ENCODE results near the gene FUT6. TPM values are rescaled to one million over a fixed set of nuclear protein-coding genes. Genes with fewer than 3 reads are reported as not detected.

The FUT6 gene
- total RNA-seq, 1 donor from 2014 or later = not detected

DNA sequence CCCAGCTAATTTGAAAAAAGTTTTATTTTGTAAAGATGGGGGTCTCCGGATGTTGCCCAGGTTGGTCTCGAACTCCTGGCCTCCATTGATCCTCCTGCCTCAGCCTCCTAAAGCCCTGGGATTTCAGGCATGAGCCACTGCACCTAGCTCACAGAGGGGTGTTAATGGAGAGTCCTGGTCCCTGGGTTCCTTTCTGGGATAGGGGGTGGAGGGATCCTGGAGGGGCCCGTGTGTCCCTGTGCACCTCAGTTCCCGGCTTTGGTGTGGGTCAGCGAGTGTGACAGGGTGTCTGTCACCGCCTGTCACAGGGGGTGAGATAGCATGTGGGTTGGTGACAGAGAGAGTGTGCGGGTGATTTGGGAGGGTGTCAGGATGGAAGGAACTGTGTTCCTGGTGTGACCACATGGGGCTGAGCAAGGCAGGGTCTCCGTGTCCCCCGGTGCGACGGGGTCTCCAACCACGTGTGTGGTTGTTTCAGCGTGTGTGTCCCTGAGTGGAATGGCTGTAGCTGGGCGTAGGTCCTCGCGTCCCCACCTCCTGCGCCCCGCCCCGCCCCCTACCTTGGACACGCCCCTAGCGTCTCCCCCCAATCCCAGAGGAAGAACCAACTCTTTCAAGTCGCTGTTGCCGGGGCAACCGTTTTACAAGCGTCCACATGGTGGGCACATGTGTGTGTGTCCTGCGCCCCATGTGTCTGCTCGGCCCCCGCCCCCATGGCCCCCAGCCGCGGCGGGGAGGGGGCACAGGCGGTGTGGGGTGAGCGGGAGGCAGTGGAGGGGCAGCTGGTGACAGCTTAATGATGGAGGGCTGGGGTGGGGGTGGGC lies 37.5 kb downstream of the FUT6 start:
- DNase-seq (ENCODE audit: low spot score) = peak; percentile 91
- no peaks in the 10 kb centered on the region for H4K20me1 ChIP-seq (ENCODE audit: low read depth)
- TF ChIP-seq, protein P1, sequence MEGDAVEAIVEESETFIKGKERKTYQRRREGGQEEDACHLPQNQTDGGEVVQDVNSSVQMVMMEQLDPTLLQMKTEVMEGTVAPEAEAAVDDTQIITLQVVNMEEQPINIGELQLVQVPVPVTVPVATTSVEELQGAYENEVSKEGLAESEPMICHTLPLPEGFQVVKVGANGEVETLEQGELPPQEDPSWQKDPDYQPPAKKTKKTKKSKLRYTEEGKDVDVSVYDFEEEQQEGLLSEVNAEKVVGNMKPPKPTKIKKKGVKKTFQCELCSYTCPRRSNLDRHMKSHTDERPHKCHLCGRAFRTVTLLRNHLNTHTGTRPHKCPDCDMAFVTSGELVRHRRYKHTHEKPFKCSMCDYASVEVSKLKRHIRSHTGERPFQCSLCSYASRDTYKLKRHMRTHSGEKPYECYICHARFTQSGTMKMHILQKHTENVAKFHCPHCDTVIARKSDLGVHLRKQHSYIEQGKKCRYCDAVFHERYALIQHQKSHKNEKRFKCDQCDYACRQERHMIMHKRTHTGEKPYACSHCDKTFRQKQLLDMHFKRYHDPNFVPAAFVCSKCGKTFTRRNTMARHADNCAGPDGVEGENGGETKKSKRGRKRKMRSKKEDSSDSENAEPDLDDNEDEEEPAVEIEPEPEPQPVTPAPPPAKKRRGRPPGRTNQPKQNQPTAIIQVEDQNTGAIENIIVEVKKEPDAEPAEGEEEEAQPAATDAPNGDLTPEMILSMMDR (IDR thresholded peaks at IDR 0.05) = no peak
- TF ChIP-seq EZH2 (IDR thresholded peaks at IDR 0.05) = no peak
- TF ChIP-seq EZH2phosphoT487 (IDR thresholded peaks at IDR 0.05) = no peak
- H3K4me2 ChIP-seq = peak overlapping the region; percentile 61
- H3K9me3 ChIP-seq (ENCODE audit: low read depth) = no peaks in the 10 kb centered on the region
- no peak overlapping the region for H2AFZ ChIP-seq (replicated peaks)
- peaks cover 38% of the 10 kb centered on the region for H3K4me1 Mint-ChIP-seq
- H3K4me3 Mint-ChIP-seq = peak overlapping the region; percentile 50
- H3K27me3 Mint-ChIP-seq (ENCODE audit: insufficient read depth, low read depth) = peaks cover 23% of the 10 kb centered on the region
- peaks cover 39% of the 10 kb centered on the region for H3K27me3 ChIP-seq
- H3K9ac ChIP-seq = no peak overlapping the region
- H3K36me3 ChIP-seq = no peaks in the 10 kb centered on the region
- peaks cover 28% of the 10 kb centered on the region for H3F3A ChIP-seq (ENCODE audit: low read depth)
- H3K27ac ChIP-seq = no peak overlapping the region
- H3K27ac Mint-ChIP-seq = no peak overlapping the region
- H3K4me3 ChIP-seq = peak overlapping the region; percentile 24
- H3K79me2 ChIP-seq (ENCODE audit: low read depth) = no peaks in the 10 kb centered on the region
- no peaks in the 10 kb centered on the region for H3K36me3 Mint-ChIP-seq
- no peaks in the 10 kb centered on the region for H3K9me3 Mint-ChIP-seq
- peaks cover 10% of the 10 kb centered on the region for H3K4me1 ChIP-seq

DNA sequence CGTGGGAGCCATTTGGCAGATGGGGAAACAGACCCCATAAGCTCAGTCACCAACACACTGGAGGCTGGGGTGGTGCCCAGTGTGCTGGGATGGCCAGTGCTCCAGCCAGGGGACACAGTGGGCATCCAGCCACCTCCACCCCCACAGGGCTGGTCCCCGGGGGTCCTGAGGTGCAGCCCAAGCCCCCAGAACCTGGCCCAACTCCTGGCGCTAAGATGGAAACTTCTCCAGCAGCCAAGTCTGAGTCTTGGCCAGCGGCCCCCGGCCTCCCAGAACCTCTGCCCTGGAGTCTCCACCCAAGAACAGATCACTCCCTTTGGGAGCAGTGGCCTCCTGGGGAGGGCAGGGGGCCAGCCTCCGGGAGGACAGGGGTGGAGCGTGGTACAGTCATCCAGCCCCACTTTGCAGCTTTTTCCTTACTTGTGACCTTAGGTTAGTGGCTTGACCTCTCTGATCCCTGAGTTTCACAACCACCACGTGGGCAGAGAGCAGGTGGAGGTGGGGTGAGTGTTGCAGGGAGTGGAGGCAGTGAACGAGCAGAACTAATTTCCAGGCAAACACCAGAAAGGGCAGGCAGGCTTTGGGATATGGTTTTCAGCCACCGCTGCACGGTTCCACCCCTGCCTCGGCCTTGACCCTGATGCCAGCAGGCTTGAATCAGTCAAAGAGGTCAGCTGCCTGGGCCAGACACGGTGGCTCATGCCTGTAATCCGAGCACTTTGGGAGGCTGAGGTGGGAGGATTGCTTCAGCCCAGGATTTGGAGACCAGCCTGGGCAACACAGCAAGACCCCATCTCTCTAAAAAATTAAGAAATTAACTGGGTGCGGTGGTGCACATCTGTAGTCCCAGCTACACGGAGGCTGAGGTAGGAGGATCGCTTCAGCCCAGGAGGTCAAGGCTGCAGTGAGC lies 38.9 kb downstream of the FUT6 start:
- Histone ChIP-seq H3K36me3 (no peaks in the 10 kb centered on the region), H2AFZ (replicated peaks) (no peak overlapping the region), H4K20me1 (ENCODE audit: low read depth) (no peaks in the 10 kb centered on the region), H3K9ac (no peak overlapping the region), H3K27ac (no peak overlapping the region), H3K27me3 (peaks cover 34% of the 10 kb centered on the region), H3K4me3 (no peak overlapping the region), H3F3A (ENCODE audit: low read depth) (peaks cover 21% of the 10 kb centered on the region), H3K4me2 (no peak overlapping the region), H3K79me2 (ENCODE audit: low read depth) (no peaks in the 10 kb centered on the region), H3K4me1 (no peaks in the 10 kb centered on the region), H3K9me3 (ENCODE audit: low read depth) (no peaks in the 10 kb centered on the region)
- Mint-ChIP-seq H3K27ac (no peak overlapping the region), H3K9me3 (no peaks in the 10 kb centered on the region), H3K4me1 (peaks cover 27% of the 10 kb centered on the region), H3K27me3 (ENCODE audit: insufficient read depth, low read depth) (peaks cover 21% of the 10 kb centered on the region), H3K4me3 (peak overlapping the region; percentile 68), H3K36me3 (no peaks in the 10 kb centered on the region)
- TF ChIP-seq EZH2phosphoT487 (IDR thresholded peaks at IDR 0.05) = no peak
- TF ChIP-seq, protein P1 (IDR thresholded peaks at IDR 0.05) = no peak
- TF ChIP-seq EZH2 (IDR thresholded peaks at IDR 0.05) = no peak
- no peak for DNase-seq (ENCODE audit: low spot score)

DNA sequence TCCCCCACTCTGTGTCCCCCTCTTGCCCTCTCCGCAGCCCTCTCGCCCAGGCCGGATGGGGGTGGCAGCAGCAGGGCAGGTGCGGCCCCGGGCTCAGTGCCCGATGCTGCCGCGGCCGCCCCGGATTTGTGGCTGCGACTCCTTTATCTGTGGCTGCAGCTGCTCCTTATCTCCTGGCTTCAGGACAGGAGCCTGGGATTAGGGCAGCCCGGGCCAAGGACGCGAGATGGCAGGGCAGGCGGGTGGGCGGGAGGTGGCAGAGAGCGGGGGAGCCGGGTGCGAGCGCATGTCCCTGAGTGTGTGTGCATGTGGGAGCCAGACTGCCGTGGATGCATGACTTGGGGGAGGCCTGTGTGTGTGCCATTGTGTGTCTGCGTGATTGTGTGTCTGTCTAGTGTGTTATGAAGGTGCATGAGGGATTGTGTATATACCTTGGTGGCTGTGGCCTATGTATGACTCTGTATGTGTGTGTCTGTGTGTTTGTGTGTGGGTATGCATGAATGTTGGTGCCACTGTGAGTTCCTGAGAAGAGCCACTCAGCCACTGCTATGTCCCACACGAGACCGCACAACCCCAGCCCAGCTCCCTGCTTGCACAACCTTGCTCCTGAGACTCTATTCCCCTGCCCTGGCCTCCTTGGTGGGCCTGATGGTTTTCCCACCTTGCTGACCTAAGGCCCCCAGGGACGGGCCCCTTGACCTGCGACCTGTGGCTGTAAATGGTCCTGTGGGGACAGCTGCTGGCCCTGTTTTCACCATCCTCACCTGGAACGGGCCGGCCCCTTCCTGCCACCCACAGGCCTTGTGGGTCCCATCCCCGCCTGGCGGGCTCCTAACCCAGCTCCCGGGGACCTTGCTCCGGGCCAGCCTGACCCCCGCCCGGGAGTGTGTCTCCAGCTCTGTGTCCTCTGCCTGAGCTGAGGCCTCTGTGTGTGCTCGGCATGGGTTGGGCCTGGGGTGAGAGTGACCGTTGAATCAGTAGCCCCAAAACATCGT lies 40.0 kb downstream of the FUT6 start:
- Histone ChIP-seq H3K4me1 (no peaks in the 10 kb centered on the region), H3K27me3 (peaks cover 27% of the 10 kb centered on the region), H3K27ac (no peak overlapping the region), H3K36me3 (no peaks in the 10 kb centered on the region), H2AFZ (replicated peaks) (no peak overlapping the region), H3K4me2 (no peak overlapping the region), H4K20me1 (ENCODE audit: low read depth) (no peaks in the 10 kb centered on the region), H3K4me3 (no peak overlapping the region), H3K9me3 (ENCODE audit: low read depth) (no peaks in the 10 kb centered on the region), H3F3A (ENCODE audit: low read depth) (peaks cover 16% of the 10 kb centered on the region), H3K9ac (no peak overlapping the region), H3K79me2 (ENCODE audit: low read depth) (no peaks in the 10 kb centered on the region)
- H3K4me1 Mint-ChIP-seq = peaks cover 27% of the 10 kb centered on the region
- H3K9me3 Mint-ChIP-seq = no peaks in the 10 kb centered on the region
- H3K36me3 Mint-ChIP-seq = no peaks in the 10 kb centered on the region
- peaks cover 21% of the 10 kb centered on the region for H3K27me3 Mint-ChIP-seq (ENCODE audit: insufficient read depth, low read depth)
- no peak for DNase-seq (ENCODE audit: low spot score)
- TF ChIP-seq, protein P1 (IDR thresholded peaks at IDR 0.05) = no peak
- no peak for TF ChIP-seq EZH2phosphoT487 (IDR thresholded peaks at IDR 0.05)
- TF ChIP-seq EZH2 (IDR thresholded peaks at IDR 0.05) = no peak
- peak overlapping the region; percentile 31 for H3K4me3 Mint-ChIP-seq
- H3K27ac Mint-ChIP-seq = peak overlapping the region; percentile 94
